Frontal cortex (tissue), 4 donors: ENCODE measurements around the gene TIMM10B. TPM values are rescaled to one million over a fixed set of nuclear protein-coding genes. Genes with fewer than 3 reads are reported as not detected.

ENCODE experiments used
- DNase-seq, 2 donors: peaks; one replicate each; pipeline ENCODE4 v3.0.0; 2012; ENCODE audit warnings: low spot score in 2 of 2
- FAIRE-seq: peaks from 2 replicates; lab custom pipeline; 2012; peaks lifted over from hg19 to GRCh38; lab: Jason Lieb, UNC
- total RNA-seq: library from RNA; depleted of rRNA; stranded (reverse); fragments of >200 nt; gene quantifications from one replicate; pipeline ENCODE4 v1.2.3, GENCODE V29; 2014
- donor health status: control.
- donor health status: control.
- donor health status: control.

The TIMM10B gene
- total RNA-seq, 1 donor from 2014 or later: 21.2 TPM

GRCh38 chr11:6468712-6469495 lies 12.4 kb upstream of the TIMM10B start:
- DNase-seq (peak; percentile 84 to 91), FAIRE-seq (peak; percentile 26)

- no peak for DNase-seq
- no peak for FAIRE-seq
These were observed 11.7 kb upstream of the TIMM10B start for GRCh38 chr11:6469599-6469998.

- DNase-seq (no peak), FAIRE-seq (no peak)
These were observed 8.4 kb upstream of the TIMM10B start for GRCh38 chr11:6472934-6473333.

GRCh38 chr11:6473451-6474412 lies 7.6 kb upstream of the TIMM10B start, which contains the start of gene TRIM3:
TSS of gene TRIM3 (minus strand) at chr11:6473941. CDS start at chr11:6465695, 8,246 bp downstream.
- peak; percentile 98 to 99 for DNase-seq
- FAIRE-seq: no peak

- DNase-seq (no peak), FAIRE-seq (no peak)
These were observed 6.9 kb upstream of the TIMM10B start for GRCh38 chr11:6474413-6474792.

GRCh38 chr11:6474806-6475500 lies 6.3 kb upstream of the TIMM10B start:
- FAIRE-seq (no peak), DNase-seq (no peak)

DNA sequence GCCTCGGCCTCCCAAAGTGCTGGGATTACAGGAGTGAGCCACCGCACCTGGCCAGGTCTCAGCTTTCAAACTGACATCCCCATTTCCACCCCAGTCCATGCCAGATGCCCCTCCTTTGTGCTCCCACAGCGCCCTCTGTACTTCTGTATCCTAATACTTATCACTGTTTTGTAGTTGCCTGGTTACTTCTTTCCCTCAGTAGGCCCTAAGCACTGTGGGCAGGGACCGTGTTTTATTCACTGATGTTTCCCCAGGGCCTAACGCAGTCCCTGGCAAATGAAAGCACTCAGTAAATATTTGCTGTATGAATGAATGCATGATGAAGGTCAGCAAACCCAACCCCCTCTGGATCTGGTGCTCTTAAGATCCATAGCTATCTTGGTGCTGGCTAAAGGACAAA lies 5.4 kb upstream of the TIMM10B start:
- FAIRE-seq (no peak), DNase-seq (no peak)

DNA sequence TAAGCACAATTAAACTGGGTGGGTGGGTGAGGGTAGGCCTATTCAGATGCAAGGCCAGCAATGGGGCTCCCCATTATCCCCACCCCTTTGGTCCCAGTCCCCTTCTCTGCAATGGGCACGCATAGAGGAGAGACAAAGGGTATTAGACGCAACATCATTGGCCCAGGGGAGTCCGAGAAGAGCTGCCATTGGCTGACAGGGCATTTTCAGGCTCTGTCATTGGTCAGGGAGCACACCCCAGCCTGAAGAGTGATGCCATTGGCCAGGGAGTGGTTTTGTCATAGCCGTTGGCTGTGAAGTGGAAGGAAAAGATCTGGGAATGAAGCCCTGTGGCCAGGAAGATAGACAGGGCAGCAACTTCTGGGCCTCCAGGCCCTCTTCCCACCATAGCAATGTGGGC lies 4.7 kb upstream of the TIMM10B start:
- DNase-seq (no peak), FAIRE-seq (no peak)

DNA sequence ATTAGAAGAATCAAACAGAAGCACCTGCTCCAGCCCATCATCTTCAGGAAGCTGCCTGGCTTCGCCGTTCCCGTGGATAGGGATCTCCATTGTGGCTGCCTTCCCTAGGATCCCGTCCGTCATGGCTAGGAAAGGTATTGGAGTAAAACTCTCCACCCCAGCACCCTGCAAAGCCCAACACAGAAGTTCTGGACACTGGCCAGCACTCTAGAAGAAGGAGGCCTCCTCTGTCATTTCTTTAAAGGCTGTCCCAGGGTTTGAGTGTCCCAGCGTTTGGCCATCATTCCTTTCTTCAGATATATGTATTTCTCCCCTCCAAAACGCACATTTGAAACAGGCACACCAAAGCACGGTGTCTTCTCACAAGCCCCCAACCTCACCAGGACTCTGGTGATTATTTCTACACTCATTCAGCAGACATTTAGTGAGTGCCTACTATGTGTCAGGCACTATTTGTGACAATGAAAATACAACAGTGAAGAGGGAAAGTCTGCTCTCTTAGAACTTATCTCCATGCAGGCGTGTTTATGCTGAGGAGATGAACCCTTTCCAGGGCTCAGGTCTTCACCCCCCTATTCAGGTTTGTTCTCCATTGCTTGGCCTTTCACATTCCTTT lies 894 bp upstream of the TIMM10B start:
- no peak for FAIRE-seq
- DNase-seq: no peak

GRCh38 chr11:6481924-6482275 lies 599 bp downstream of the TIMM10B start:
- FAIRE-seq (no peak), DNase-seq (no peak)

DNA sequence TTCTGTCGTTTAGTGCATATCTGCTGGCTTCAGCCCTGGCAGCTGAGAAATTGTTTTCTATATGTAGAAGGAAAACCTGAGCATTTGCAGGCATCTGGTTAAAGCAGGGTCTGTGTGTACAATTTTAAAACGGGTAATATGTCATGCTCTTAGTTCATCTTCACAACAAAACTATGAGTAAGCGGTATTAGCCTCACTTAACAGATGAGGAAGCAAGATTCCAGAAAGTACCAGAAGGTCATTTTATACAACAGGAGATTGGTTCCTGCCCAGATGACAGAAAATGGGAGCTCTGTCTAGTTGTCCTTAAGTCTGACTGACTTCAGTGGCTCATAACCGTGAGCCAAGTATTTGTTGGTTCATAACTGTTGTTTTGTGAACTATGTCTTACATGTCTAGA lies 1.1 kb downstream of the TIMM10B start:
- DNase-seq: no peak
- FAIRE-seq: no peak

GRCh38 chr11:6483015-6483414 lies 1.7 kb downstream of the TIMM10B start:
- FAIRE-seq (no peak), DNase-seq (no peak)

DNA sequence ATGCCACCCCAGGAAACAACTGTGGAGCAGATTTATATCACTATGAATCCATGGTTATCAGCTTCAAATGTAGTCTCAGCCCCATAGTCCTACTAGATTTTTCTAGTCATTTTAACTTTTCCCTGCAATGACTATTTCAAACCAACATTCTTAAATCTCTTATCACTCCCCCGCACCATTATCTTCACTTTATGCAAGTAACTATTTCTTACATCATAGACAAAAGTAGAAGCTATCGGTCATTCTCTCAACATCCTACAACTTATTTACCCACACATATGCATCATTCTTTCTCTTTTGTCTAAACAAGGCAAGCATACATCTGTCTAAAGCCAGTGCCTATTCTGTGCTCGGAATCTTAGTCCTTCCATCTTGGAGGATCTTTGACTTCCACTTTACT lies 4.4 kb downstream of the TIMM10B start:
- FAIRE-seq (no peak), DNase-seq (no peak)

- DNase-seq (no peak), FAIRE-seq (no peak)
These were observed 5.0 kb downstream of the TIMM10B start for GRCh38 chr11:6486256-6486655.

GRCh38 chr11:6486938-6487337 lies 5.6 kb downstream of the TIMM10B start:
- FAIRE-seq (no peak), DNase-seq (no peak)

GRCh38 chr11:6488342-6488741 lies 7.0 kb downstream of the TIMM10B start:
- DNase-seq (no peak), FAIRE-seq (no peak)

GRCh38 chr11:6488821-6489220 lies 7.5 kb downstream of the TIMM10B start:
- DNase-seq: no peak
- FAIRE-seq: no peak

DNA sequence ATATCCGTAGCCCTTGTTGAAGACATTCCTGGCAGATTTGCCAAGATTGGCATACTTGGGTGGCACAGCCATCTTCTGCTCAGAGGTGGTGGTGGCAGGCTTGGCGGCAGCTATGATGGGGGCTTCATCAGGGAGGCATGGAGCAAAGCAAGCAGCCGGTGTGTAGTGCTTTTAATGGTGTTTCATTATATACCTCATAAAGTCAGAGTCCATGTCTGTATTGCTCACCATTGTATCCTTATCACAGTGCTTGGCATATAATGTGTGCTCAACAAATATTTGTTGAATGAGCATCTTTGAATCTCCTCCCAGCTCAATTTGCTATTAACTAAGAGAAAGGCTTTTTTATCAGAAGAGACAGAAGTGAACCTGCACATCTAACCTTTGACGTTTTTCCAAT lies 8.0 kb downstream of the TIMM10B start:
- FAIRE-seq: no peak
- DNase-seq: no peak

DNA sequence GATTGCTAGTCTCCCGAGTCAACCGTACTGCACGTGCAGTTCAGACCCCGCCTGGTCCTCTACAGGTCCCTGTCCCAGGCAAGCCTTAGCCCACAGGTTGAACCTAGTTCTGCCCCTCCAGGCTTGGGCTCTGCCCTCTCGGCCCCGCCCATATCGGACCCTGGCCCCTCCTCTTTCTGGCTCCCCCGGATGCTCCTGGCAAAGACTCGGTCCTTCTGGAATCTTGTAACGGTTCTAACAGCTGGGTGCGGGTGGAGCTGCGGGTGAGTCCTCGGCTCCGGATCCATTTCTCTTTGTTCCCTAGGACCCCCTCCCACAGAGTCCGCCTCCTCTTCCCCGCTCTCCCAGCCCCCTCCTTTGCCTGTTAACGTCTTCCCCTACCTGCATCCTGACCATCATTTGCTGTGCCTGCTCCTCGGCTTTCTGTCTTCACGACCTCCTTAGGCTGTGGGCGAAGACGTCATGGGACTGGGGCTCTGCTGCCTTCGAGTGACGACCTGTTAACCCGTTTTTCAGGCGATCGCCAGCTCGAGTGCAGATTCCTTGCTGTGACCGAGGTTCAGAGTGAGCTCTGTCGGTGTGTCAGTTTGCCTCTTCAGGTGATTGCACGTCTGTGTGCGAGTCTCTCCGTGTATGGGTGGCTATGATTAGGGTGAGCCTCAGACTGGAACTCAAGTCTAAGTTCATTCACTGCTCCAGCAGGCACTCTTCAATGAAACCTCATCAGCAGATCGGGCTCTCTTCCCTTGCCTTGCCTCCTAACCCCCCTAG lies 16.0 kb downstream of the TIMM10B start, which contains the start of gene DNHD1:
Gene DNHD1 (plus strand): TSS at position 212 of the 771 bp plus-strand sequence. CDS start 936 bp downstream, outside the sequence.
- DNase-seq (no peak), FAIRE-seq (no peak)
